ENCODE results near the gene ATP6V1G1. TPM values are rescaled to one million over a fixed set of nuclear protein-coding genes. Genes with fewer than 3 reads are reported as not detected.
A peak's percentile ranks its signal among the peaks of the same experiment; 100 is the strongest.

The ATP6V1G1 gene
- total and polyA plus RNA-seq, 2 of the 13 experiments (the other 11 are each of a cell fraction or from before 2014, with no cell fraction given), result 108 to 158 TPM

GRCh38 chr9:114588651-114589526 is 1.3 kb downstream of the ATP6V1G1 start:
- FAIRE-seq (no peak), DNase-seq (ENCODE audit: low spot score) (no peak), ATAC-seq (no peak)
- ChIA-PET CTCF (ENCODE audit: low intra/inter-chr PET ratio, low total read pairs) (no interaction called here), POLR2A (interaction anchor here (1.0 to 3.3 kb wide), 8 partner anchors 9 to 87 kb away, joined by 4 to 47 read pairs (median 20); partner anchors contain the start of genes TMEM268 and WHRN)
- Histone ChIP-seq H3K36me3 (replicated peaks in 1 of 2; ENCODE audit: control insufficient read depth in 1 of 2, insufficient read depth in 2 of 2, low read length in 2 of 2) (peaks cover 11 to 22% of the 10 kb centered on the region in 2 experiments), H3K9ac (ENCODE audit: insufficient read depth, low read depth, low read length) (peak overlapping the region; percentile 99), H3K27ac (ENCODE audit: extremely low read length, insufficient read depth, low read length) (peak overlapping the region; percentile 95), H3K27me3 (ENCODE audit: control insufficient read depth in 1 of 2, insufficient read depth in 2 of 2, low read length in 2 of 2) (peaks cover 0 to 4% of the 10 kb centered on the region in 2 experiments; a peak in 2 of 5 replicates), H3K9me3 (ENCODE audit: low read length) (no peaks in the 10 kb centered on the region), H4K20me1 (ENCODE audit: insufficient read depth, low read length) (peaks cover 44% of the 10 kb centered on the region), H2AFZ (ENCODE audit: low read length) (no peak overlapping the region), H3K79me2 (ENCODE audit: insufficient read depth, low read length) (peaks cover 63% of the 10 kb centered on the region), H3K4me3 (replicated peaks in 1 of 3; ENCODE audit: insufficient read depth in 1 of 3, low read depth in 2 of 3, low read length in 3 of 3) (peak overlapping the region; percentile 84 to 96 (median 92)), H3K4me2 (ENCODE audit: low read depth, low read length) (peak overlapping the region; percentile 99), H3K4me1 (ENCODE audit: insufficient read depth, low read length) (peaks cover 52% of the 10 kb centered on the region)
- intact Hi-C loops (cut with micrococcal nuclease; ENCODE audit: unreplicated experiment) (loop anchor here (5.0 kb wide), 2 partner anchors 52 to 102 kb away; no protein-coding TSS in a partner anchor), in situ Hi-C loops (cut with HindIII; ENCODE audit: extremely low pct_ligation_motif_present, low pct_unique_long_range_greater_than_20kb) (no loop called here)
- no TSS peak for BruUV-seq (replicated peaks)
- WGBS (ENCODE audit: low lambda C conversion rate), result 12% methylated on average over 11 of the region's 11 CpGs
- TF ChIP-seq STAG1 (CRISPR knock-in tag; IDR thresholded peaks at IDR 0.05) (no peak), PATZ1 (CRISPR knock-in tag; IDR thresholded peaks at IDR 0.05) (no peak), ZNF326 (CRISPR knock-in tag; IDR thresholded peaks at IDR 0.05; ENCODE audit: borderline replicate concordance) (no peak), NFKBIZ (CRISPR knock-in tag; IDR thresholded peaks at IDR 0.05) (no peak), ZNF407 (CRISPR knock-in tag; IDR thresholded peaks at IDR 0.05; ENCODE audit: not compliant biosample characterization) (no peak), MNT (IDR thresholded peaks at IDR 0.05) (no peak), ZNF777 (CRISPR knock-in tag; IDR thresholded peaks at IDR 0.05) (no peak)
